HTR-8/SVneo (cell line): Measurements from ENCODE around the gene EXD3.
"Not testable (repeated sequence)": the region's sequence is repeated elsewhere in the genome, so short reads cannot be mapped to it uniquely, and the experiment has no call there.

Experiments
- DNase-seq: peaks from one replicate; pipeline ENCODE4 v3.0.0; 2011; ENCODE audit warnings: low spot score, mixed read lengths; ENCODE audit not compliant: insufficient read length
- FAIRE-seq: peaks from 2 replicates; lab custom pipeline; 2011; peaks lifted over from hg19 to GRCh38; lab: Jason Lieb, UNC

Gene EXD3

GRCh38 chr9:137385061-137385655 is 37.8 kb downstream of the EXD3 start:
- DNase-seq (no peak), FAIRE-seq (no peak)

DNA sequence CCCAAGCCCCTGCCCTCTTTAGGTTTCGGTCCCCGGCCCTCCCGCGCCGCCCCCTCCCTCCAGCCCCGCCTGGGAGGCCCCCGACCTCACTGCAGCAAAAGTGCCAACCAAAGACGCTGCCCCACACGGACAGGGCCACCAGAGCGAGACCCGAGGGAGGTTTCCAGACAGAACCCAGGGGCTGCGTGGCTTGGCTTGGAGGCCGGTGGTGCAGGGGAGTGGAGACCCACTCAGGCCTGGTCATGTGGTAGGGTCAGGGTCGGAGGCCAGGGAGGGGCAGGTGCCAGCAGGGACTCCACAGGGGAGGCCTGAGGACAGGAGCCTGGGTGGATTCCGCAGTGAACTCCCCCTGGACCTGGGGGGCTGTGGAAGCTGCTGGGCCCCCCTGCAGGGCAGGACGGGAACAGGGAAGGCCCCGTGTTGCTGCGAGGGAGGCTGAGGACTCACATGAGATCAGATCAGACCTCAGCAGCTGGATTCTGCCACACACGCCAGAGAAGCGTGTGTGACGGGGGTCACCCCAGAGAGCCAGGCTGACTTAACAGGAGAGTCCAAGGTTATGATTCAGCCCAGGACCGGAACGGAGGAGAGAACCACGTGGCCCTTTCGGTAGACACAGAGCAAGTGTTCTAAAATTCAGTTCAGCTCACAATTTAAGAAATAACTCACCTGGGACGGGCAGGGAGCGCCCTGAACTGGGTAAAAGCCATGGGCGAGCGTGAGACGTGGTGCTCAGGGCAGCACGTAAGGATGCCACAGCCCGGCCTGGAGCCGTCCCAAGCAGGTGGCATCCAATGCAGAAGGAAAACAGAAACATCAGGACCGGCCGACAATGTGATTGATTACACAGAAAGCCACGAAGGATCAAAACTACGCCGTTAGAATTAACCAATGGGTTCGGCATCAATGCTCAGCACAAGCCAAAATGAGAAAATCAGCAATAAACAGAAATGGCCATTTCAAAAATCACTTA is 38.9 kb downstream of the EXD3 start:
- FAIRE-seq: no peak

GRCh38 chr9:137383081-137383783 is 39.7 kb downstream of the EXD3 start:
- DNase-seq (no peak), FAIRE-seq (no peak)

More for the DNA sequence above, 38.9 kb downstream of the EXD3 start:
- DNase-seq: no peak

- FAIRE-seq (no peak), DNase-seq (no peak)
Observed at GRCh38 chr9:137382444-137383080, 40.4 kb downstream of the EXD3 start.

- DNase-seq (no peak), FAIRE-seq (no peak)
Observed at GRCh38 chr9:137381501-137382443, 41.2 kb downstream of the EXD3 start.

GRCh38 chr9:137380606-137381005 is 42.4 kb downstream of the EXD3 start:
- DNase-seq (no peak), FAIRE-seq (no peak)

GRCh38 chr9:137380171-137380570 is 42.8 kb downstream of the EXD3 start:
- no peak for DNase-seq

DNA sequence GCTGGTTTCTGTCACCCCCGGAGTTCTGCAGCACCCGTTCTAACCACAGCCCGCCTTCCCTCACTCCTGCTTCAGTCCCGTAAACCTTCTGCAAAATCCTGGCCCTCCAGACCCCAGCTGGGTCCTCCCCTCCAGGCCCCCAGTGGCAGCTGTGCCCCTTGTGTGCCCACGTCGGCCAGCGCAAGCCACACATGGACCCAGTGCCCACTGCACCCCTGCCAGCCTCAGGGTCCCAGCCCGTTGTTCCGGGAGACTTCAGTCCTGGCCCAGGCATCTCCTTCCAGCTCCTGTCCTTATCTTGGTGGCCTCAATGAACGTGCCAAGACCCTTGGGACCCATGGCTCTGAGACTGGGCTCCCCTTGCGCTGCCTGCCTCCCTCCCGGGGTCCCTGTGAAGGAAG is 43.2 kb downstream of the EXD3 start:
- DNase-seq (no peak), FAIRE-seq (no peak)

More at GRCh38 chr9:137380171-137380570, 42.8 kb downstream of the EXD3 start:
- no peak for FAIRE-seq

DNA sequence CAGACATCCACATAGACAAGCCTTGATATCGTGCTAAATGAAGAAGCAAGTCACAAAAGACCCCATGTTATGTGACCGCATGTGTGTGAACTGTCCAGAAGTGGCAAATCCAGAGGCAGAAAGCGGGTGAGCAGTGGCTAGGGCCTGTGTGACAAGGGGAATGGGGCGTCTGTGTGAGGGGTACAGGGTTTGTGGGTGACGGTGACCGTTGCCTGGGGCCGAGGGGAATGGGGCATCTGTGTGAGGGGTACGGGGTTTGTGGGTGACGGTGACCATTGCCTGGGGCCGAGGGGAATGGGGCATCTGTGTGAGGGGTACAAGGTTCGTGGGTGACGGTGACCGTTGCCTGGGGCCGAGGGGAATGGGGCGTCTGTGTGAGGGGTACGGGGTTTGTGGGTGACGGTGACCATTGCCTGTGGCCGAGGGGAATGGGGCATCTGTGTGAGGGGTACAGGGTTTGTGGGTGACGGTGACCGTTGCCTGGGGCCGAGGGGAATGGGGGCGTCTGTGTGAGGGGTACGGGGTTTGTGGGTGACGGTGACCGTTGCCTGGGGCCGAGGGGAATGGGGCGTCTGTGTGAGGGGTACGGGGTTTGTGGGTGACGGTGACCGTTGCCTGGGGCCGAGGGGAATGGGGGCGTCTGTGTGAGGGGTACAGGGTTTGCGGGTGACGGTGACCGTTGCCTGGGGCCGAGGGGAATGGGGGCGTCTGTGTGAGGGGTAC is 44.1 kb downstream of the EXD3 start:
- FAIRE-seq: peak; percentile 68
- not testable (repeated sequence) for DNase-seq

DNA sequence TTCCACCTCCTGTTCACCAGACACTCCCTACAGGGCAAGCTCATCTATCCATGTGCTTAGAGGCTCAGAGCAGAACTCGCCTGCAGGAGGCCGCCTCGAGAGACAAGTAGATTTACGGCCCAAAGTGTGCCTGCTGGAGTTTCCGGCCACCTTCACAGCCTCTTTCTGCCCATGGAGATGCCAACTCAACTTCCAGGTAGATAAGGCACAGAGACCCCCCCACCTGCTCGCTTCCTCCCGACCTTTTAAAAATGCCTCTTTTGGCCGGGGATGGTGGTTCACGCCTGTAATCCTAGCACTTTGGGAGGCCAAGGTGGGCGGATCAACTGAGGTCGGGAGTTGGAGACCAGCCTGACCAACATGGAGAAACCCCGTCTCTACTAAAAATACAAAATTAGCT is 46.6 kb downstream of the EXD3 start:
- DNase-seq: no peak
- FAIRE-seq: no peak

DNA sequence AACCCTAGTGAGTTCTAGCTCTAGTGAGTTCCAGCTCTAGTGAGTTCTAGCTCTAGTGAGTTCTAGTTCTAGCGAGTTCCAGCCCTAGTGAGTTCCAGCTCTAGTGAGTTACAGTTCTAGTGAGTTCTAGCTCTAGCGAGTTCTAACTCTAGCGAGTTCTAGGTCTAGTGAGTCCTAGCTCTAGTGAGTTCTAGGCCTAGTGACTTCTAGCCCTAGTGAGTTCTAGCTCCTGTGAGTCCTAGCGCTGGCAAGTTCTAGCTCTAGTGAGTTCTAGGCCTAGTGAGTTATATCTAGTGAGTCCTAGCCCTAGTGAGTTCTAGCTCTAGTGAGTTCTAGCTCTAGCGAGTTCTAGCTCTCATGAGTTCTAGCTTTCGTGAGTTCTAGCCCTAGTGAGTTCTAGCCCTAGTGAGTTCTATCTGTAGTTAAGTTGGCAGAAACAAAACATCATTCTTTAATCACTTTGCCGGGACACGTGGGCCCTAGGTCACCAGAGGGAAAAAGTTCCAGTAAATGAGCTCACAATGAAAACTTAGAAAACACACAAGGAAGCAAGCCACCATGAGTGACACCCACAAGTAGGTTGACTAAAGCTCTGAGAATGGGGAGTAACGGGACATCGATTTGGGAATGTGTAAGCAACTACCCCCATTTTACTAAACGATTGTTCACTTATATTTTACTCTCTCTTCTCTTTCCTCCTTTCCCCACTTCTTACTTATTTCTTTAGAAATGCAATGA is 47.5 kb downstream of the EXD3 start:
- DNase-seq: no peak
- FAIRE-seq: no peak

DNA sequence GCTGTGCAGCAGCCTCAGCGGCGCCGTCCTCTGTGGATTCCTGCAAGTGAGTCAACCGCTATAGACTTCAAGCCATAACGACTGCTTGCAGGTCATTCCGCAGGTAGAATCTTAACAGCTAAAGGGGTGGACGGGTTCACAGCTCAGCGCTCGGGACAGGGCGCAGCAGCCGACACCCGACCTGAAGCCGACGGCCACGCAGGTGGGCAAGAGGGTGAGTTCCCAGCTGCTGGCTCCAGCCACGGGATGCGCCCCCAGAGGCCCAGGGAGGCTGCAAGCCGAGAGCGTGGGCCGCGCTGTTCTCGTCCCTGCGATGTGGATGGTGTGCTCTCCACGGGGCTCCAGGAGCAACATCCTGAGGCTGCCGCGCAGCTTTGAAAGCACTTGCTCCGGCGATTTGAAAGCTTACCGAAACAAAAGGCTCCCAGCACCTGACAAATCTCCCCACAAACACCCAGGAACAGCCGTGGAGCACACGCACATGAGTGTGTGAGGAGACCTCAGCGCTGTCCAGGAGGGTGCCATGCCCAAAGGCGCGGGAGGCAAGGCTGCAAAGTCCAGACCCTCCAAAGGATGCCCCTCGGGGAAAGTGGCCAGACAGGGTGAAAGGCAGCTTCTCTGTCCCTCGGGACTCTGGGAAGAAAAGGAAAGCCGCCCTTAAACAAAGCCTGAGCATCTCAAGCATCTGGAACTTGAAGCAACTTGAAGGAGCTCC is 48.7 kb downstream of the EXD3 start:
- FAIRE-seq (no peak), DNase-seq (no peak)

DNA sequence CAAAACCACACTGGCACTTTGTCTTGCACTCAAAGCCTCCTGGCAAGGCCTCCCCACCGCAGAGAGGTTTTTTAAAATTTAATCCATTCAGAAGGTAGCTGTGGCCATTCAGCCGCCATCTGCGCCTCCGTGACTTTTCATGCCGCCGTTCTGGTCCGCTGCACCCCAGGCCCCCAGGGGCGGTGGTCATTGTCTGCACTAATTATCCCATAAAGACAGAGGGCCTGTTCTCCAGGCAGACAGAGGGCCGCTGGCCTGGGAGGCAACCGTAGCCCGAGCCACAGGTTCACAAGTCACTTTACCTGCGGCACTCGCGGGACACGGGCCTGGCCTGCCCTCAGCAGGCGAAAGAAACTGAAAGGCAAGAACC is 49.4 kb downstream of the EXD3 start:
- DNase-seq: no peak

GRCh38 chr9:137372693-137373610 is 50.0 kb downstream of the EXD3 start:
- FAIRE-seq (no peak), DNase-seq (no peak)

More for the DNA sequence above, 49.4 kb downstream of the EXD3 start:
- FAIRE-seq: no peak

- FAIRE-seq: no peak
- DNase-seq: no peak
Observed at GRCh38 chr9:137371946-137372651, 50.9 kb downstream of the EXD3 start.

DNA sequence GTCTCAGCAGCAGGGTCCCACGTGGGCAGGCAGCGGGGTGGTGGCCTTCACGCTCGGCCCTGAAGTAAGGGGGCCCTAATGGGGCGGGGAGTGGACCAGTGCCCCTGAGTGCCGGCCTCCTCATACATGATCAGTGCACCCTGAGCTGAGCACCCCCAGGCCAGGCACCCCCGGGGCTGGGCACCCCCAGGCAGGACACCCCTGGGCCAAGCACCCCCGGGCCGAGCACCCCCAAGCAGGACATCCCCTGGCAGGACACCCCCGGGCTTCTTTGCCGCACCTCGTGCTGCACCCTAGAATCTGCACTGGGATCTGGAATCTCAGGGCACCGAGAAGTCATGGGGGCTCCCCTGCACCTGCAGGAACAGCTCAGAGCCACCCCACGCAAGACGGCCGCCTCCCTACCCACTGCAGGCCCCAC is 51.4 kb downstream of the EXD3 start:
- FAIRE-seq (no peak), DNase-seq (no peak)
